ENCODE data around the gene BAIAP2L2. TPM values are rescaled to one million over a fixed set of nuclear protein-coding genes. Genes with fewer than 3 reads are reported as not detected.

BAIAP2L2 gene
- total and polyA plus RNA-seq, 2 donors (not counting 1 experiment from before 2014, with no cell fraction given): 0.16 to 0.83 TPM

- Histone ChIP-seq H3K4me1 (ENCODE audit: control insufficient read depth, extremely low read depth, insufficient read depth, low read length) (no peaks in the 10 kb centered on the region), H3K9me3 (ENCODE audit: control insufficient read depth, insufficient read depth, low read depth, low read length) (no peaks in the 10 kb centered on the region), H3K79me2 (ENCODE audit: control insufficient read depth, insufficient read depth, low read length) (no peaks in the 10 kb centered on the region), H3K4me3 (replicated peaks in 1 of 4; ENCODE audit: control extremely low read depth in 1 of 4, insufficient read depth in 1 of 4, low read depth in 3 of 4, low read length in 4 of 4) (no peak overlapping the region), H3K27me3 (ENCODE audit: control insufficient read depth, insufficient read depth, low read length) (no peaks in the 10 kb centered on the region), H3K27ac (ENCODE audit: insufficient read depth, low read length) (no peak overlapping the region), H2AFZ (ENCODE audit: low read length) (no peak overlapping the region), H3K36me3 (ENCODE audit: control insufficient read depth, insufficient read depth, low read length) (no peaks in the 10 kb centered on the region), H4K20me1 (ENCODE audit: control insufficient read depth, extremely low read depth, insufficient read depth, low read length) (no peaks in the 10 kb centered on the region), H3K9ac (ENCODE audit: insufficient read depth, low read length) (no peak overlapping the region), H3K4me2 (ENCODE audit: extremely low read depth, insufficient read depth, low read length) (no peak overlapping the region)
- TF ChIP-seq CTCF (conservative IDR thresholded peaks at IDR 0.05 in 1 of 2, IDR thresholded peaks at IDR 0.05 in 1 of 2; ENCODE audit: low read depth in 1 of 2, low read length in 2 of 2): peak; percentile 91 to 93
- TF ChIP-seq EZH2 (IDR thresholded peaks at IDR 0.05; ENCODE audit: low read length, missing control alignments): no peak
- peak; percentile 65 to 77 for DNase-seq (ENCODE audit: low read depth in 2 of 2)
Measured at GRCh38 chr22:38114484-38115398, 4.3 kb upstream of the BAIAP2L2 start.

- no peak for TF ChIP-seq EZH2 (IDR thresholded peaks at IDR 0.05; ENCODE audit: low read length, missing control alignments)
- TF ChIP-seq CTCF (conservative IDR thresholded peaks at IDR 0.05 in 1 of 2, IDR thresholded peaks at IDR 0.05 in 1 of 2; ENCODE audit: low read depth in 1 of 2, low read length in 2 of 2): no peak
- Histone ChIP-seq H3K9ac (ENCODE audit: insufficient read depth, low read length) (no peak overlapping the region), H3K9me3 (ENCODE audit: control insufficient read depth, insufficient read depth, low read depth, low read length) (no peaks in the 10 kb centered on the region), H4K20me1 (ENCODE audit: control insufficient read depth, extremely low read depth, insufficient read depth, low read length) (no peaks in the 10 kb centered on the region), H3K4me2 (ENCODE audit: extremely low read depth, insufficient read depth, low read length) (no peak overlapping the region), H2AFZ (ENCODE audit: low read length) (no peak overlapping the region), H3K36me3 (ENCODE audit: control insufficient read depth, insufficient read depth, low read length) (no peaks in the 10 kb centered on the region), H3K79me2 (ENCODE audit: control insufficient read depth, insufficient read depth, low read length) (no peaks in the 10 kb centered on the region), H3K27ac (ENCODE audit: insufficient read depth, low read length) (no peak overlapping the region), H3K4me1 (ENCODE audit: control insufficient read depth, extremely low read depth, insufficient read depth, low read length) (no peaks in the 10 kb centered on the region), H3K27me3 (ENCODE audit: control insufficient read depth, insufficient read depth, low read length) (no peaks in the 10 kb centered on the region), H3K4me3 (replicated peaks in 1 of 4; ENCODE audit: control extremely low read depth in 1 of 4, insufficient read depth in 1 of 4, low read depth in 3 of 4, low read length in 4 of 4) (no peak overlapping the region)
- no peak for DNase-seq (ENCODE audit: low read depth in 2 of 2)
Measured at GRCh38 chr22:38112381-38112780, 1.9 kb upstream of the BAIAP2L2 start.

- Histone ChIP-seq H3K9ac (ENCODE audit: insufficient read depth, low read length) (no peak overlapping the region), H3K27me3 (ENCODE audit: control insufficient read depth, insufficient read depth, low read length) (no peaks in the 10 kb centered on the region), H3K4me3 (replicated peaks in 1 of 4; ENCODE audit: control extremely low read depth in 1 of 4, insufficient read depth in 1 of 4, low read depth in 3 of 4, low read length in 4 of 4) (no peak overlapping the region), H2AFZ (ENCODE audit: low read length) (no peak overlapping the region), H3K79me2 (ENCODE audit: control insufficient read depth, insufficient read depth, low read length) (no peaks in the 10 kb centered on the region), H3K4me2 (ENCODE audit: extremely low read depth, insufficient read depth, low read length) (no peak overlapping the region), H4K20me1 (ENCODE audit: control insufficient read depth, extremely low read depth, insufficient read depth, low read length) (no peaks in the 10 kb centered on the region), H3K36me3 (ENCODE audit: control insufficient read depth, insufficient read depth, low read length) (no peaks in the 10 kb centered on the region), H3K9me3 (ENCODE audit: control insufficient read depth, insufficient read depth, low read depth, low read length) (no peaks in the 10 kb centered on the region), H3K4me1 (ENCODE audit: control insufficient read depth, extremely low read depth, insufficient read depth, low read length) (no peaks in the 10 kb centered on the region), H3K27ac (ENCODE audit: insufficient read depth, low read length) (no peak overlapping the region)
- no peak for TF ChIP-seq EZH2 (IDR thresholded peaks at IDR 0.05; ENCODE audit: low read length, missing control alignments)
- no peak for TF ChIP-seq CTCF (conservative IDR thresholded peaks at IDR 0.05 in 1 of 2, IDR thresholded peaks at IDR 0.05 in 1 of 2; ENCODE audit: low read depth in 1 of 2, low read length in 2 of 2)
- DNase-seq (ENCODE audit: low read depth in 2 of 2): no peak
Measured at GRCh38 chr22:38111925-38112355, 1.5 kb upstream of the BAIAP2L2 start.

Data from fibroblast of lung (primary cell).